K562 (cell line): ENCODE results near the gene CPLX3. TPM values are rescaled to one million over a fixed set of nuclear protein-coding genes. Genes with fewer than 3 reads are reported as not detected.

Experiments
- CCAR2 ChIP-seq: fragments of 200-400 bp; formaldehyde crosslinking; IDR thresholded peaks from 2 replicates; pipeline ENCODE4 v1.6.1; 2017; ENCODE audit warnings: mild to moderate bottlenecking, low read depth, low read length
- DNMT1 ChIP-seq: fragments of 450-650 bp; IDR thresholded peaks from 2 replicates; pipeline ENCODE4 v1.6.1; 2016; ENCODE audit warnings: antibody characterized with exemption, mild to moderate bottlenecking
- FIP1L1 ChIP-seq: fragments of 200-400 bp; formaldehyde crosslinking; IDR thresholded peaks from 2 replicates; pipeline ENCODE4 v1.6.1; 2018; ENCODE audit warnings: mild to moderate bottlenecking, low read depth, low read length; ENCODE audit not compliant: poor library complexity, severe bottlenecking
- HNRNPUL1 ChIP-seq: fragments of 200-400 bp; formaldehyde crosslinking; IDR thresholded peaks from 2 replicates; pipeline ENCODE4 v1.6.1; 2017; ENCODE audit warnings: low read length
- MCM2 ChIP-seq: fragments of 450-650 bp; IDR thresholded peaks from 2 replicates; pipeline ENCODE4 v1.6.1; 2017; ENCODE audit warnings: low read depth, mild to moderate bottlenecking
- MEF2A ChIP-seq: IDR thresholded peaks from 2 replicates; pipeline ENCODE4 v1.6.1; 2011; ENCODE audit warnings: low read depth, mild to moderate bottlenecking, low read length, moderate library complexity; ENCODE audit not compliant: control insufficient read depth
- PYGO2 ChIP-seq: fragments of 450-650 bp; IDR thresholded peaks from 2 replicates; pipeline ENCODE4 v1.6.1; 2016; ENCODE audit warnings: mild to moderate bottlenecking, missing genetic modification characterization, moderate library complexity, missing compliant biosample characterization
- RFX5 ChIP-seq: IDR thresholded peaks from 2 replicates; pipeline ENCODE4 v1.6.1; 2011; ENCODE audit warnings: low read depth, mild to moderate bottlenecking, improper control_type of control experiment, low read length
- ZNF143 ChIP-seq: sonication (generic); formaldehyde crosslinking; IDR thresholded peaks from 2 replicates; pipeline ENCODE4 v1.9.0; 2022; ENCODE audit warnings: mild to moderate bottlenecking, missing genetic modification reagents
- ZNF224 ChIP-seq: sonication (generic); formaldehyde crosslinking; IDR thresholded peaks from 2 replicates; pipeline ENCODE4 v1.8.0; 2022; ENCODE audit warnings: mild to moderate bottlenecking, missing genetic modification reagents
- ZNF778 ChIP-seq: fragments of 450-650 bp; formaldehyde crosslinking; IDR thresholded peaks from 2 replicates; pipeline ENCODE4 v1.4.0; 2020; ENCODE audit warnings: mild to moderate bottlenecking, moderate library complexity
- polyA plus RNA-seq, 8 experiments: library from polyadenylated mRNA; depleted of rRNA in 4 of 8; stranded (reverse) in 5 of 8; unstranded in 3 of 8; fragments of >200 nt; fragmentation: Nextera tagmentation in 2 of 8; fragmentation: Illumina TruSeq in 1 of 8; extraction: Ambion mirVana in 2 of 8; extraction: Trizol in 1 of 8; gene quantifications; 2 replicates each; pipeline versions ENCODE4 v1.2.1 to v1.2.3, GENCODE V29; 2011 to 2014; ENCODE audit warnings: inconsistent platforms in 1 of 8, missing spikeins in 1 of 8
- total RNA-seq, 7 experiments: library from RNA; depleted of rRNA in 6 of 7; stranded (reverse); fragments of >200 nt in 6 of 7; fragmentation: Illumina TruSeq in 2 of 7; extraction: Trizol in 2 of 7; gene quantifications; 2 replicates each; pipeline versions ENCODE4 v1.2.1 to v1.2.3, GENCODE V29; 2011 to 2021; ENCODE audit warnings: low replicate concordance in 1 of 7
- TF ChIP-seq, protein P1 (sequence below): fragments of 250-450 bp; sonication (Bioruptor Pico); IDR thresholded peaks from 2 replicates; pipeline ENCODE4 v1.8.0; 2021; ENCODE audit warnings: moderate library complexity, mild to moderate bottlenecking, inconsistent platforms
- TF ChIP-seq, protein P2 (sequence below): fragments of 450-650 bp; IDR thresholded peaks from one replicate; pipeline ENCODE4 v1.6.1; 2018; ENCODE audit warnings: mild to moderate bottlenecking, moderate library complexity; ENCODE audit not compliant: partially characterized antibody
- TF ChIP-seq, protein P3 (sequence below): fragments of 200-800 bp; sonication (Bioruptor generic); IDR thresholded peaks from 2 replicates; pipeline ENCODE4 v1.6.1; 2017; ENCODE audit warnings: missing genetic modification characterization, missing compliant biosample characterization
- TF ChIP-seq, protein P4 (sequence below): fragments of 250-450 bp; sonication (Bioruptor Pico); IDR thresholded peaks from 2 replicates; pipeline ENCODE4 v1.4.0; 2020; ENCODE audit warnings: mild to moderate bottlenecking, moderate library complexity

Gene CPLX3
- total and polyA plus RNA-seq, 9 of the 15 experiments (the other 6 are each of a cell fraction or from before 2014, with no cell fraction given): not detected

DNA sequence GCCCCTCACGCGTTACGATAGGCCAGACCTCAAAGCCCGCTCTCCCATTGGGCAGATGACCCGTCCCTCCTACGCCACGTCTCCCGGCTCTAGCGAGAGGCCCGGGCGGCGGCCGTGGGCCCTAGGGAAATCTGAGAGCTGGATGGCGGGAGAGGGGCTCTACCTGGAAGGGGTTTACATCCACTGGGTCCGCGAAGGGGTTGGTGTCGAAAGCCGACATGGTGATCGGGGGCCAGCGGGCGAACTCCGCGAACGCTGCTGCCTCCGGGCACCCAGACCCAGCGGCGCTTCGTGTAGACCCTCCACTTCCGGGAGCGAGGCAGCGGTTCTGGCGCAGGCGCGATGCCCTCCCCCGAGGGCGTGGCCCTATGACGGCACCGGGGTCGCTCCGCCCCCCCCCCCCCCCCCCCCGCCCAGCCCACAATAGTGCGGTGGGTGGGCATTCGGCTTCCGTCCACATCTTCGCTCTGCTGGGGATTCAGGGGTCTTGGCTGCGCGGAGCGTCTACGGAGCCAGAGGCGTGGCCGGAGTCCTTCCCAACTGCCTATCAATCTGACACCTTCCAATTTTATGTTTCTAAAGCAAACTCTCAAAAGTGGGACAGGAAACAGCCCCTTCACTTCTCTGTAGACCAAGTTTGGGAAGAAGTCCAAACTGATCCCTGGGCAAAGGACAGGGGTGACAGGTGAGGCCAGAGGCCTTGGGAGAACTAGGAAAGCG lies 46.8 kb downstream of the CPLX3 start, which contains the start of gene SCAMP2 (continued):
- no peak for TF ChIP-seq MEF2A
- TF ChIP-seq HNRNPUL1: no peak
- TF ChIP-seq, protein P1, sequence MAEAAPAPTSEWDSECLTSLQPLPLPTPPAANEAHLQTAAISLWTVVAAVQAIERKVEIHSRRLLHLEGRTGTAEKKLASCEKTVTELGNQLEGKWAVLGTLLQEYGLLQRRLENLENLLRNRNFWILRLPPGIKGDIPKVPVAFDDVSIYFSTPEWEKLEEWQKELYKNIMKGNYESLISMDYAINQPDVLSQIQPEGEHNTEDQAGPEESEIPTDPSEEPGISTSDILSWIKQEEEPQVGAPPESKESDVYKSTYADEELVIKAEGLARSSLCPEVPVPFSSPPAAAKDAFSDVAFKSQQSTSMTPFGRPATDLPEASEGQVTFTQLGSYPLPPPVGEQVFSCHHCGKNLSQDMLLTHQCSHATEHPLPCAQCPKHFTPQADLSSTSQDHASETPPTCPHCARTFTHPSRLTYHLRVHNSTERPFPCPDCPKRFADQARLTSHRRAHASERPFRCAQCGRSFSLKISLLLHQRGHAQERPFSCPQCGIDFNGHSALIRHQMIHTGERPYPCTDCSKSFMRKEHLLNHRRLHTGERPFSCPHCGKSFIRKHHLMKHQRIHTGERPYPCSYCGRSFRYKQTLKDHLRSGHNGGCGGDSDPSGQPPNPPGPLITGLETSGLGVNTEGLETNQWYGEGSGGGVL (CRISPR knock-in tag): no peak
- TF ChIP-seq ZNF224: no peak
- TF ChIP-seq, protein P2, sequence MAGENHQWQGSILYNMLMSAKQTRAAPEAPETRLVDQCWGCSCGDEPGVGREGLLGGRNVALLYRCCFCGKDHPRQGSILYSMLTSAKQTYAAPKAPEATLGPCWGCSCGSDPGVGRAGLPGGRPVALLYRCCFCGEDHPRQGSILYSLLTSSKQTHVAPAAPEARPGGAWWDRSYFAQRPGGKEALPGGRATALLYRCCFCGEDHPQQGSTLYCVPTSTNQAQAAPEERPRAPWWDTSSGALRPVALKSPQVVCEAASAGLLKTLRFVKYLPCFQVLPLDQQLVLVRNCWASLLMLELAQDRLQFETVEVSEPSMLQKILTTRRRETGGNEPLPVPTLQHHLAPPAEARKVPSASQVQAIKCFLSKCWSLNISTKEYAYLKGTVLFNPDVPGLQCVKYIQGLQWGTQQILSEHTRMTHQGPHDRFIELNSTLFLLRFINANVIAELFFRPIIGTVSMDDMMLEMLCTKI: no peak
- TF ChIP-seq MCM2: no peak
- no peak for TF ChIP-seq ZNF143
- TF ChIP-seq ZNF778: no peak
- TF ChIP-seq RFX5: no peak
- TF ChIP-seq, protein P3, sequence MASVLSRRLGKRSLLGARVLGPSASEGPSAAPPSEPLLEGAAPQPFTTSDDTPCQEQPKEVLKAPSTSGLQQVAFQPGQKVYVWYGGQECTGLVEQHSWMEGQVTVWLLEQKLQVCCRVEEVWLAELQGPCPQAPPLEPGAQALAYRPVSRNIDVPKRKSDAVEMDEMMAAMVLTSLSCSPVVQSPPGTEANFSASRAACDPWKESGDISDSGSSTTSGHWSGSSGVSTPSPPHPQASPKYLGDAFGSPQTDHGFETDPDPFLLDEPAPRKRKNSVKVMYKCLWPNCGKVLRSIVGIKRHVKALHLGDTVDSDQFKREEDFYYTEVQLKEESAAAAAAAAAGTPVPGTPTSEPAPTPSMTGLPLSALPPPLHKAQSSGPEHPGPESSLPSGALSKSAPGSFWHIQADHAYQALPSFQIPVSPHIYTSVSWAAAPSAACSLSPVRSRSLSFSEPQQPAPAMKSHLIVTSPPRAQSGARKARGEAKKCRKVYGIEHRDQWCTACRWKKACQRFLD: 0 out of 2 replicates have a peak, but pooled peaks have one; percentile 41
- TF ChIP-seq, protein P4, sequence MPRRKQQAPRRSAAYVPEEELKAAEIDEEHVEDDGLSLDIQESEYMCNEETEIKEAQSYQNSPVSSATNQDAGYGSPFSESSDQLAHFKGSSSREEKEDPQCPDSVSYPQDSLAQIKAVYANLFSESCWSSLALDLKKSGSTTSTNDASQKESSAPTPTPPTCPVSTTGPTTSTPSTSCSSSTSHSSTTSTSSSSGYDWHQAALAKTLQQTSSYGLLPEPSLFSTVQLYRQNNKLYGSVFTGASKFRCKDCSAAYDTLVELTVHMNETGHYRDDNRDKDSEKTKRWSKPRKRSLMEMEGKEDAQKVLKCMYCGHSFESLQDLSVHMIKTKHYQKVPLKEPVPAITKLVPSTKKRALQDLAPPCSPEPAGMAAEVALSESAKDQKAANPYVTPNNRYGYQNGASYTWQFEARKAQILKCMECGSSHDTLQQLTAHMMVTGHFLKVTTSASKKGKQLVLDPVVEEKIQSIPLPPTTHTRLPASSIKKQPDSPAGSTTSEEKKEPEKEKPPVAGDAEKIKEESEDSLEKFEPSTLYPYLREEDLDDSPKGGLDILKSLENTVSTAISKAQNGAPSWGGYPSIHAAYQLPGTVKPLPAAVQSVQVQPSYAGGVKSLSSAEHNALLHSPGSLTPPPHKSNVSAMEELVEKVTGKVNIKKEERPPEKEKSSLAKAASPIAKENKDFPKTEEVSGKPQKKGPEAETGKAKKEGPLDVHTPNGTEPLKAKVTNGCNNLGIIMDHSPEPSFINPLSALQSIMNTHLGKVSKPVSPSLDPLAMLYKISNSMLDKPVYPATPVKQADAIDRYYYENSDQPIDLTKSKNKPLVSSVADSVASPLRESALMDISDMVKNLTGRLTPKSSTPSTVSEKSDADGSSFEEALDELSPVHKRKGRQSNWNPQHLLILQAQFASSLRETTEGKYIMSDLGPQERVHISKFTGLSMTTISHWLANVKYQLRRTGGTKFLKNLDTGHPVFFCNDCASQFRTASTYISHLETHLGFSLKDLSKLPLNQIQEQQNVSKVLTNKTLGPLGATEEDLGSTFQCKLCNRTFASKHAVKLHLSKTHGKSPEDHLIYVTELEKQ: no peak
- no peak for TF ChIP-seq CCAR2
- TF ChIP-seq PYGO2 (tag): no peak
- no peak for TF ChIP-seq FIP1L1
- TF ChIP-seq DNMT1: no peak
